ENCODE measurements around the gene TEX13D. TPM values are rescaled to one million over a fixed set of nuclear protein-coding genes. Genes with fewer than 3 reads are reported as not detected.

The TEX13D gene
- total RNA-seq, 4 donors from 2014 or later: not detected

DNA sequence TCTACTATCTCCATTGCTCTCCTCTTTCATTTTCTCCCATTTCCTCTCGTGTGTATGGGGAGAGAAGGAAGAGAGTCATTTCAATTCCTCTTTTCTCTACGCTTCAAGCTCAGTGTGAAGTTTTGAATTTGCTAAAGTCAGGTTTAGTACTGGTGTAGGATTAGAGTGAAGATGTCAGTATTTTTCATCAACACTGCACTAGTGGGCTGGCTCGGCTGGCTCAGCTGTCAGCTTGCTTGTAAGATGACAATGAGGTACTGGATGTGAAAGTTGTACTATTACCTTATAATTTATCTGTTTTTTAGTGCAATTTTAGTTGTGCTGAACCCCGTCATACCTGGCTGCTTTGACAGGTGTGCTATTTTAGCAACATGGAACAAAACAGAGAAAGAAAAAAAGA, 11.8 kb downstream of the TEX13D start:
- no peak for DNase-seq
- TF ChIP-seq, protein P1, sequence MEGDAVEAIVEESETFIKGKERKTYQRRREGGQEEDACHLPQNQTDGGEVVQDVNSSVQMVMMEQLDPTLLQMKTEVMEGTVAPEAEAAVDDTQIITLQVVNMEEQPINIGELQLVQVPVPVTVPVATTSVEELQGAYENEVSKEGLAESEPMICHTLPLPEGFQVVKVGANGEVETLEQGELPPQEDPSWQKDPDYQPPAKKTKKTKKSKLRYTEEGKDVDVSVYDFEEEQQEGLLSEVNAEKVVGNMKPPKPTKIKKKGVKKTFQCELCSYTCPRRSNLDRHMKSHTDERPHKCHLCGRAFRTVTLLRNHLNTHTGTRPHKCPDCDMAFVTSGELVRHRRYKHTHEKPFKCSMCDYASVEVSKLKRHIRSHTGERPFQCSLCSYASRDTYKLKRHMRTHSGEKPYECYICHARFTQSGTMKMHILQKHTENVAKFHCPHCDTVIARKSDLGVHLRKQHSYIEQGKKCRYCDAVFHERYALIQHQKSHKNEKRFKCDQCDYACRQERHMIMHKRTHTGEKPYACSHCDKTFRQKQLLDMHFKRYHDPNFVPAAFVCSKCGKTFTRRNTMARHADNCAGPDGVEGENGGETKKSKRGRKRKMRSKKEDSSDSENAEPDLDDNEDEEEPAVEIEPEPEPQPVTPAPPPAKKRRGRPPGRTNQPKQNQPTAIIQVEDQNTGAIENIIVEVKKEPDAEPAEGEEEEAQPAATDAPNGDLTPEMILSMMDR (IDR thresholded peaks at IDR 0.05): no peak
- no peak for TF ChIP-seq POLR2A (IDR thresholded peaks at IDR 0.05)
- no peak overlapping the region for H3K27ac ChIP-seq
- intact Hi-C loops (cut with DNase I; ENCODE audit: low total_unique reads): no loop called here
- no peak overlapping the region for H3K4me3 ChIP-seq
- no peaks in the 10 kb centered on the region for H3K36me3 ChIP-seq
- H3K4me1 ChIP-seq: no peaks in the 10 kb centered on the region
- no peaks in the 10 kb centered on the region for H3K27me3 ChIP-seq
- H3K9me3 ChIP-seq: no peaks in the 10 kb centered on the region

DNA sequence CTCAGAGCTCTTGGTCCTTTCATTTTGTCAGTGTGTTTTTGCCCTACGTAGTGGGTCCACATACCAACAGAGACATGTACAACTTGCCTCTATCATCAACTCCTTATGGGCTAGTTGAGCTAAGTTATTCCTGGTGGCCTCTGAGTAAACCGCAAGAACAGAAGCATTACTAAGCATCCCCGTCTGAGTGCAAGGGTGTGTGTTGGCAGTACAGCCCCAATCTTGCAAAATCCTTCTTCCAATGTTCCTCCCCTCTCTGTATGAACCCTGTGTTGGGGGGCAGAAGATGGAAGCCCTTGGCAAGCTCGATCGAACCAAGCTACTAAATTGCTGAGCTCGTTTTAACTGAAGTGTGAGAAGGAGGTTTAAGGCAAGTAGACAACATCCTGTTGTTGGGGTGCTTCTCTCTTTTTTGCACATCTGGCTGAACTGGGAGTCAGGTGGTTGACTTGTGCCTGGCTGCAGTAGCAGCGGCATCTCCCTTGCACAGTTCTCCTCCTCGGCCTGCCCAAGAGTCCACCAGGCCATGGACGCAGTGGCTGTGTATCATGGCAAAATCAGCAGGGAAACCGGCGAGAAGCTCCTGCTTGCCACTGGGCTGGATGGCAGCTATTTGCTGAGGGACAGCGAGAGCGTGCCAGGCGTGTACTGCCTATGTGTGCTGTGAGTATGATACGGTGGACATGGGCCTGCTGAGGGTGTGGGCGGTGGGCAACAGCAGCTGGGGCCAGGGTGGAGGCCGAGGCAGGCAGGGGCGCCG, 13.8 kb downstream of the TEX13D start, which contains the start of gene SH2D1A:
Gene SH2D1A (plus strand): TSS at position 447 of the 760 bp plus-strand sequence. CDS start 80 bp downstream, at position 527.
- Histone ChIP-seq H3K27ac (no peak within 1 kb of the TSS), H3K4me1 (no peaks in the 10 kb centered on the region), H3K36me3 (no peaks in the 10 kb centered on the region), H3K4me3 (no peak within 1 kb of the TSS), H3K27me3 (no peaks in the 10 kb centered on the region), H3K9me3 (no peaks in the 10 kb centered on the region)
- intact Hi-C loops (cut with DNase I; ENCODE audit: low total_unique reads): no loop called here
- DNase-seq: no peak
- TF ChIP-seq, protein P1 (IDR thresholded peaks at IDR 0.05): no peak
- TF ChIP-seq POLR2A (IDR thresholded peaks at IDR 0.05): no peak

DNA sequence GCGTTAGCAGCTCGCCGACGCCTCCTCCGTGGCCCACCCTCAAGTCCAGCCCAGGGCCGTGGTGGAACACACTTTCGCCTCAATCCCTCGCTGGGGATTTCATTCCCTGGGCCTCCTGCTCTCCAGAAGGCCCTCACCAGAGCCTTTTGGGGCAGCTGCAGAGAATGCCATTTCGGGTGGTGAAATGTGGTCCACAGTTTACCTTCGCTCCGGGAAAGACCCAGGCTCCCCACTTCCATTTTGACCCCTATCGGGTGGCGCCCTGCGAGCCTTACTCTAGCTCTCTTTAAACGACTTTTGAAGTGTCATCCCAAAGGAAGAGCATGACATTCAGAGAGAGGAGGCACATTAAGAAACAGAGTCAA, 14.4 kb downstream of the TEX13D start:
- intact Hi-C loops (cut with DNase I; ENCODE audit: low total_unique reads): no loop called here
- Histone ChIP-seq H3K4me3 (no peak overlapping the region), H3K9me3 (no peaks in the 10 kb centered on the region), H3K27me3 (no peaks in the 10 kb centered on the region), H3K27ac (no peak overlapping the region), H3K4me1 (no peaks in the 10 kb centered on the region), H3K36me3 (no peaks in the 10 kb centered on the region)
- TF ChIP-seq, protein P1 (IDR thresholded peaks at IDR 0.05): no peak
- no peak for TF ChIP-seq POLR2A (IDR thresholded peaks at IDR 0.05)
- DNase-seq: no peak

DNA sequence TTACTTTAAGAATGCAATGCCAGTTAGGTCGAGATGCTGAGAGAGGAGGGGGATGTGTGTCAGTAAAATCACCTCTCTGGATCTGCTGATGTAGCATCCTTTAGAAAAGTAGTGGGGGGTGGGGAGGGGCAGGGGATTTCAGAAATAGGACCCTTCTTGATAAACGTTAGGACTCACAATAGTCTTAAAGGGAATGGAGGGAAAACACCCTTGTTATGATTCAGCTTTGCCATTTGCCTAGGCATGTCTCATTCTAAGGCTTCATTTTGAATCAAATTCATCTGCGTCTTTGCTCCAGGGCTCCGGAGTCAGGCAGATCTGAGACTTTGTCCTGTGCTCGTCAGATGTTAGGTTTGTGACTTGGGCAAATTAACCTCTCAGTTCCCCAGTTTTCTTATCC, 14.8 kb downstream of the TEX13D start:
- H3K4me3 ChIP-seq: no peak overlapping the region
- intact Hi-C loops (cut with DNase I; ENCODE audit: low total_unique reads): no loop called here
- H3K9me3 ChIP-seq: no peaks in the 10 kb centered on the region
- no peaks in the 10 kb centered on the region for H3K36me3 ChIP-seq
- H3K27me3 ChIP-seq: no peaks in the 10 kb centered on the region
- no peaks in the 10 kb centered on the region for H3K4me1 ChIP-seq
- H3K27ac ChIP-seq: no peak overlapping the region
- TF ChIP-seq, protein P1 (IDR thresholded peaks at IDR 0.05): no peak
- TF ChIP-seq POLR2A (IDR thresholded peaks at IDR 0.05): no peak
- no peak for DNase-seq

DNA sequence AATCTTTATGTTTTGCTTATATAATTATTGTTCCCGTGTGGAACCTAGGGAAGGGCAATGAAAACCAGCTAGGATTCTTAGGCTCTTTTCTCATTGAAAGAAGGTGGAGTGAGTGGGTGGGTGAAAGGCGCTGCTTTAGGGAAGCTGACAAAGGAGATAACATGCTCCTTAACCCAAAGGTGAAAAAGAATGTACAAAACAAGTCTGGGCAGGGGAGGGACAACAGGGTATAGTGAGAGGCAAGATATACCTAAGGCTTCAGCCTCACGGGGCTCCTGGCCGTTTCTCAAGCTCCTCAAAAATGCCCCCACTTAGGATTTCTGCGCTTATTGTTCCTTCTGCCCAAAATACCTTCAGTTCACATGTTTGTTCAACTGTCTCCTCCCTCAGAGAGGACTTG, 15.7 kb downstream of the TEX13D start:
- Histone ChIP-seq H3K36me3 (no peaks in the 10 kb centered on the region), H3K27me3 (no peaks in the 10 kb centered on the region), H3K4me1 (no peaks in the 10 kb centered on the region), H3K27ac (no peak overlapping the region), H3K9me3 (no peaks in the 10 kb centered on the region), H3K4me3 (no peak overlapping the region)
- intact Hi-C loops (cut with DNase I; ENCODE audit: low total_unique reads): no loop called here
- no peak for DNase-seq
- TF ChIP-seq, protein P1 (IDR thresholded peaks at IDR 0.05): no peak
- no peak for TF ChIP-seq POLR2A (IDR thresholded peaks at IDR 0.05)

Measured in uterus (tissue), 4 donors.